Tibial nerve (tissue), 4 donors: ENCODE measurements around the gene ILDR2. TPM values are rescaled to one million over a fixed set of nuclear protein-coding genes. Genes with fewer than 3 reads are reported as not detected.

ENCODE experiments used
- DNase-seq, 2 donors: peaks; one replicate each; pipeline ENCODE4 v3.0.0-alpha.2; 2019; ENCODE audit warnings: low spot score in 2 of 2
- H3K27ac ChIP-seq, 4 donors: fragments of 200-600 bp; sonication (generic) in 3 of 4; one replicate each; pipeline ENCODE4 v1.5.1; 2017 to 2019; ENCODE audit warnings: mild to moderate bottlenecking in 1 of 4
- H3K27me3 ChIP-seq, 2 donors: fragments of 200-600 bp; sonication (generic) in 1 of 2; one replicate each; pipeline versions ENCODE4 v1.5.1 to v1.6.0; 2017 to 2019
- H3K36me3 ChIP-seq, 3 donors: fragments of 200-600 bp; sonication (generic); one replicate each; pipeline ENCODE4 v1.5.1; 2018 to 2019
- H3K4me1 ChIP-seq, 4 donors: fragments of 200-600 bp; sonication (generic) in 3 of 4; one replicate each; pipeline ENCODE4 v1.5.1; 2017 to 2019
- H3K4me3 ChIP-seq, 4 donors: fragments of 200-600 bp; sonication (generic) in 3 of 4; one replicate each; pipeline ENCODE4 v1.5.1; 2017 to 2019; ENCODE audit warnings: mild to moderate bottlenecking in 1 of 4, moderate library complexity in 1 of 4
- H3K9me3 ChIP-seq, 4 donors: fragments of 200-600 bp; sonication (generic) in 3 of 4; one replicate each; pipeline ENCODE4 v1.5.1; 2017 to 2019
- EP300 ChIP-seq, 2 donors: sonication (generic); formaldehyde crosslinking; IDR thresholded peaks; one replicate each; pipeline ENCODE4 v1.6.1; 2017; ENCODE audit warnings: antibody characterized with exemption in 2 of 2, mild to moderate bottlenecking in 1 of 2
- POLR2A ChIP-seq, 2 donors: fragments of 450-650 bp; IDR thresholded peaks; one replicate each; pipeline ENCODE4 v1.6.1; 2017; ENCODE audit warnings: antibody characterized with exemption in 2 of 2, mild to moderate bottlenecking in 2 of 2, moderate library complexity in 2 of 2
- WGBS, 2 donors: methylation state at CpG; one replicate each; pipeline ENCODE4 v1.1.5; 2018; 5-methylcytosine and 5-hydroxymethylcytosine counted together
- total RNA-seq, 4 donors: library from RNA; depleted of rRNA; stranded (reverse); fragments of >200 nt; gene quantifications; one replicate each; pipeline ENCODE4 v1.1.0, GENCODE V29; 2016
- TF ChIP-seq, protein P1 (sequence below), 5 experiments: fragments of 200-600 bp in 3 of 5; fragments of 450-650 bp in 2 of 5; sonication (generic) in 3 of 5; IDR thresholded peaks; one replicate each; pipeline ENCODE4 v1.5.1; 2016 to 2019; ENCODE audit warnings: antibody characterized with exemption in 5 of 5, mild to moderate bottlenecking in 3 of 5, moderate library complexity in 2 of 5

ILDR2 gene
- total RNA-seq, 4 donors from 2014 or later: 4.4 to 6.7 (median 5.7) TPM

GRCh38 chr1:166956057-166956850, 19.1 kb downstream of the ILDR2 start:
- no peak overlapping the region for H3K27ac ChIP-seq
- H3K27me3 ChIP-seq: no peaks in the 10 kb centered on the region
- H3K4me3 ChIP-seq: no peak overlapping the region
- no peaks in the 10 kb centered on the region for H3K36me3 ChIP-seq
- 78 to 84% methylated on average over 2 of the region's 2 CpGs for WGBS, 2 donors
- DNase-seq: no peak
- H3K4me1 ChIP-seq: no peaks in the 10 kb centered on the region
- H3K9me3 ChIP-seq: no peaks in the 10 kb centered on the region
- TF ChIP-seq EP300 (IDR thresholded peaks at IDR 0.05): no peak

DNA sequence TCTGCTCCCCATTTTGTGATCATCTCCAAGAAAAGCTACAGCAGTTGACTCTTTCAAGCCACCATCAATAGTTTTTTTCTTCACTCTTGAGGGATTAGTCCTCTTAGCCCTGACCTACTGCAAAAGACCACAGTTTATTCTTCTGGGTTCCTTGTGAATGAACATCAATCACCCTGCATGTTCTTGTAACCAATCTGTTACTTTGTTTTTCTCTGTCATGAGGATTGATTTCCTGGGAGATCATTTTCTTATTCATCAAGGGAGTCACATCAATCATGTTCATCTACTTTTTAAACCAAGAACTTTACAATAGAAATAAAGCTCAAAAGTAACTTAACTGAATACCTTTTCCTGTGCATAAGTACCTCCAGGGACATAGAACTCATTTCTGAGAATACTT, 21.8 kb downstream of the ILDR2 start:
- no peaks in the 10 kb centered on the region for H3K36me3 ChIP-seq
- H3K4me3 ChIP-seq: no peak overlapping the region
- no peak overlapping the region for H3K27ac ChIP-seq
- no peaks in the 10 kb centered on the region for H3K4me1 ChIP-seq
- DNase-seq: no peak
- no peaks in the 10 kb centered on the region for H3K9me3 ChIP-seq
- no peaks in the 10 kb centered on the region for H3K27me3 ChIP-seq
- TF ChIP-seq EP300 (IDR thresholded peaks at IDR 0.05): no peak
- TF ChIP-seq, protein P1, sequence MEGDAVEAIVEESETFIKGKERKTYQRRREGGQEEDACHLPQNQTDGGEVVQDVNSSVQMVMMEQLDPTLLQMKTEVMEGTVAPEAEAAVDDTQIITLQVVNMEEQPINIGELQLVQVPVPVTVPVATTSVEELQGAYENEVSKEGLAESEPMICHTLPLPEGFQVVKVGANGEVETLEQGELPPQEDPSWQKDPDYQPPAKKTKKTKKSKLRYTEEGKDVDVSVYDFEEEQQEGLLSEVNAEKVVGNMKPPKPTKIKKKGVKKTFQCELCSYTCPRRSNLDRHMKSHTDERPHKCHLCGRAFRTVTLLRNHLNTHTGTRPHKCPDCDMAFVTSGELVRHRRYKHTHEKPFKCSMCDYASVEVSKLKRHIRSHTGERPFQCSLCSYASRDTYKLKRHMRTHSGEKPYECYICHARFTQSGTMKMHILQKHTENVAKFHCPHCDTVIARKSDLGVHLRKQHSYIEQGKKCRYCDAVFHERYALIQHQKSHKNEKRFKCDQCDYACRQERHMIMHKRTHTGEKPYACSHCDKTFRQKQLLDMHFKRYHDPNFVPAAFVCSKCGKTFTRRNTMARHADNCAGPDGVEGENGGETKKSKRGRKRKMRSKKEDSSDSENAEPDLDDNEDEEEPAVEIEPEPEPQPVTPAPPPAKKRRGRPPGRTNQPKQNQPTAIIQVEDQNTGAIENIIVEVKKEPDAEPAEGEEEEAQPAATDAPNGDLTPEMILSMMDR (IDR thresholded peaks at IDR 0.05): no peak
- no peak for TF ChIP-seq POLR2A (IDR thresholded peaks at IDR 0.05)

DNA sequence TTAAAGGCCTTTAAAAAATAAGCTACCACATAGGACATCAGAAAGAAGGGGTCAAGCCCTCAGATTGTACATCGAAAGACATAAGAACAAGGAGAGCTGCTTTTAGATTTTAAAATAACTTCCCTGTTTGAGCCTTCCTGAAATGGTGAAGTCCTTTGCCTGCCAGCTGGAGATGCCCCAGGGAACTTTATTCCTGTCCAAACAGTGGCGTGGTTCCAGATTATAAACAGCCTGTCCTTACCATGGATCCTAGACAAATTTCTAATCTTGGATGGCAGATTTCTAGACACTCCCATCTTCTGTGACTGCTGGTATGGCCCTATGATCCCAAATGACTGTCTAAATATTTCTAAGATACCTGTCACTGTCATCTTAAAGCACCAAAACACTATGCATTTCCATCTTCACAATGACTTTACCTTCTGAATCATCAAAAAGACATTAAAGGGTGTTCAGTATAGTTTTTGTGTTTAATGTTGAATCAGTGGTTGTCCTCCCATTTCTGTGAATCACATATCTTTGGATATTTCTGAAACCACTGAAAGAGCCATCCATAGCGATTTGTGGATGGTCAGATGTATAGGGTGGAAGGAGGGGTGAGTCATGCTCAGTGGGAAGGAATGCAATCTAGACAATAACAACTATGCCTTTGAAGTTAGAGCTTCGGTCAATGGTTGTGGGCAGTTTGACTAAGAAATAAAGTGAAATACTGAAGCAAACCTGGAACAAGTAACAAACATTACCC, 23.2 kb downstream of the ILDR2 start:
- Histone ChIP-seq H3K27me3 (no peaks in the 10 kb centered on the region), H3K4me3 (no peak overlapping the region), H3K4me1 (peaks cover 0 to 9% (median 0%) of the 10 kb centered on the region in 4 donors), H3K9me3 (no peaks in the 10 kb centered on the region), H3K27ac (no peak overlapping the region), H3K36me3 (no peaks in the 10 kb centered on the region)
- WGBS, 2 donors: 50 to 54% methylated on average over 4 of the region's 4 CpGs
- no peak for DNase-seq
- TF ChIP-seq EP300 (IDR thresholded peaks at IDR 0.05) (no peak), POLR2A (IDR thresholded peaks at IDR 0.05) (no peak)
- TF ChIP-seq, protein P1 (IDR thresholded peaks at IDR 0.05): no peak

DNA sequence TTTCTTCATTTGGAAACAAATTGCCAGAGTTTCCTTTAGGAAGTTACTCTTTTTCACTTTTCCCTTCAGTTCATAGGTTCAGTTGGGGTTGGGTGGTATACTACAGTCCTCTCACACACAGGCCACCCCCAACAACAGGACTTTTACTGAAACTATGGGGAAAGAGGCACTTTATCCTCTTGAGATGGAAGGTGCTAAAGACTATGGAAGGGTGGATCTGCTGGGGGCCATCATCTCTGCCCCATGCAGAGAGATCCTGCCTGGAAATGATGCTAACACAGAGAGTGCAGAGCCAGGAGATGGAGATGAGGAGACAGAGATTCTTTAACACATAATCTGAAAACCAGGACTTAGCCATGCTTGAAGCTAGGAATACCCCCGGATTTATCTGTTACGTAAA, 24.3 kb downstream of the ILDR2 start:
- no peaks in the 10 kb centered on the region for H3K36me3 ChIP-seq
- TF ChIP-seq, protein P1 (IDR thresholded peaks at IDR 0.05): no peak
- TF ChIP-seq POLR2A (IDR thresholded peaks at IDR 0.05) (no peak), EP300 (IDR thresholded peaks at IDR 0.05) (no peak)
- WGBS, 2 donors: 82 to 87% methylated on average over 2 of the region's 2 CpGs
- no peak overlapping the region for H3K27ac ChIP-seq
- no peaks in the 10 kb centered on the region for H3K9me3 ChIP-seq
- no peak overlapping the region for H3K4me3 ChIP-seq
- peaks cover 0 to 19% (median 0%) of the 10 kb centered on the region in 4 donors for H3K4me1 ChIP-seq
- no peak for DNase-seq
- H3K27me3 ChIP-seq: no peaks in the 10 kb centered on the region

GRCh38 chr1:166950156-166950555, 25.2 kb downstream of the ILDR2 start:
- Histone ChIP-seq H3K27ac (peak overlapping the region in 2 of 4 donors; percentile 5 to 27), H3K36me3 (no peaks in the 10 kb centered on the region), H3K4me3 (no peak overlapping the region), H3K4me1 (peaks cover 0 to 19% (median 0%) of the 10 kb centered on the region in 4 donors), H3K27me3 (no peaks in the 10 kb centered on the region), H3K9me3 (no peaks in the 10 kb centered on the region)
- TF ChIP-seq POLR2A (IDR thresholded peaks at IDR 0.05) (no peak), EP300 (IDR thresholded peaks at IDR 0.05) (no peak)
- TF ChIP-seq, protein P1 (IDR thresholded peaks at IDR 0.05): no peak
- DNase-seq: no peak
- 27 to 56% methylated on average over 2 of the region's 2 CpGs for WGBS, 2 donors
